Posterior cingulate gyrus (tissue), 11 donors: ENCODE data around the gene ADSL.
A peak's percentile ranks its signal among the peaks of the same experiment; 100 is the strongest.
"Not testable (repeated sequence)": the region's sequence is repeated elsewhere in the genome, so short reads cannot be mapped to it uniquely, and the experiment has no call there.

Experiments
- DNase-seq, 10 donors: peaks; one replicate each; pipeline versions ENCODE4 v3.0.0 to v3.0.0-alpha.2; 2020 to 2021; ENCODE audit warnings: mixed read lengths in 3 of 10
- intact Hi-C: fragments of 100-400 bp; cut with DNase I; formaldehyde crosslinking; loops from one replicate; pipeline ENCODE4 v1.15.1; 2023

ADSL gene

DNA sequence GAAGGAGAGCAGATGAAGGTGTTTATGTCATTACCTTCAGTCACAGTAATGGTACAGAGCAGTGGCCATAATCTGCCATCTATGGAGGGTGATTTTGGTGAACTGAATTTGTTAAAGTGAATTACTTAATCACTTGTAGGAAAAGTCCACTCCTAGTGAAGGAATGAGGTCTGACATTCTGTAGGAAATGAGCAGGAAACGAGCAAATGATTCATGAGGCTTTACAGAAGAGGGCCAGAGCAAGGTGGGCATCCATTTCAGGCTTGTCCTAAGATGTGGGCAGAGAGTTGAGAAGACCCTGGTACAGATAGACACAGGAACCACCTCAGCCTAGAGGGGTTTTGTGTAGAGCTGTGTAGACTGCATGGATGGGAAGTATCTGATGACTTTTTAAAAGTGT, 18.1 kb downstream of the ADSL start:
- no peak for DNase-seq
- intact Hi-C loops = no loop called here

DNA sequence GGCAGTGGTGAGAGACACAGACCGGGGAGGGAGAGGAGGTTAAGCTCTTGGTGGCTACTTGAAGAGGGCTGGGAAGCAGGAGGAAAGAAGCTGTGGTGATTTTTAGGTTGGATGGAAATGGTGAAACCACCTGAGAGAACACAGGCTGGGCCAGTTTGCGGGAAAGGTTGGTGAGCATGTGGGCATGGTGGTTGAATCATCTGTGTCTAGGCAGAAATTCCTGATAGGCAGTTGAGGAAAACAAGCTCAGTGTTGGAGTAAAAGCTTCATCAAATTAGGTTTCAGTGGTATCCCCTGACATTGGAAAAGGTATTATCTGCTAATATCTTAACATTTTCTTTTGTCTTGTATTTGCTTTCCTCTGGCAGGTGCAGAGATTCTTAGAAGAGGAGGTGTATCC, 19.8 kb downstream of the ADSL start:
- DNase-seq = no peak
- intact Hi-C loops = no loop called here

DNA sequence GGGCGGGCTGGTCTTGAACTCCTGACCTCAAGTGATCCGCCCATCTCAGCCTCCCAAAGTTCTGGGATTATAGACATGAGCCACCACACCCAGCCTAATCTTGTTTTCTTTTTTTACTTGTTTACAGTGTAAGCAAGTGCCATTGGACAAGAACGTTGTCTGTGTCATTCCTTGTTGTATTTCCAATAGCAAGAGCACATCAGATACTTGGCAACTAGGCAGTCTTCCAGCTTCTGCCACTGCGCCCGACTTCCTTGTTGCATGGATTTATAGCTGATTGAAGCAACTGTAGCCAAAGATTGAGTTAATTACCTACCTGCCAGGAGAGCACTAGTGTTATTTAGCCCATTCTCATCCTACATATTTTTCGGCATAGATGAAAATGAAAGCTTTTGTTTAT, 21.0 kb downstream of the ADSL start:
- intact Hi-C loops = no loop called here
- no peak for DNase-seq

- intact Hi-C loops = no loop called here
- no peak for DNase-seq
Measured at GRCh38 chr22:40368016-40368415, 21.7 kb downstream of the ADSL start.

DNA sequence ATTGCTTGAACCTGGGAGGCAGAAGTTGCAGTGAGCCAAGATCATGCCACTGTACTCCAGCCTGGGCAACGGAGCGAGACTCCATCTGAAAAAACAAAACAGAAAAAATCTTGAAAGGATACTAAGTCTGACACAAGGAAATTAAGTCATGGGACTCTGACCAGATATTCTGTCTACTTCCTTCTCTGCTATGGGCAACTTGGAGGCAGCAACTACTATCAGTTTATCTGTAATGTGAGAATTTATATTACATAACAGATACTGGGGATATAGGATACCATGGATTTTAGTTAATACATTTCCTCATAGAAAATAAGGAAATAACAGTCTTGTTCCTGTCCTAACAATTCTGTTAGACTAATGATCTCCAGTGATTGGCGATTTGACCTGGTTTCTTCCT, 22.5 kb downstream of the ADSL start:
- intact Hi-C loops = no loop called here
- no peak for DNase-seq

DNA sequence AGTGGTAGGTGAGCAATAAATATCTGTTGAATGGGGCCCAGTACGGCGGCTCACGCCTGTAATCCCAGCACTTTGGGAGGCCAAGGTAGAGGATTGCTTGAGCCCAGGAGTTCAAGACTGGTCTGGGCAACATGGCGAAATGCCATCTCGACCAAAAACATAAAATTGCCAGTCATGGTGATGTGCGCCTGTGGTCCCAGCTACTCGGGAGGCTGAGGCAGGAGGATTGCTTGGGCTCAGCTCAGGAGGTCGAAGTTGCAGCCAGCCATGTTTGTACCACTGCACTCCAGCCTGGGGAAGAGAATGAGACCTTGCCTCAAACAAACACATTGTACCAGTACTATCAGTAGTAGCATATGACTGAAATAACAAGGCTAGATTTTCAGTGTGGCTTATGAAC, 28.3 kb downstream of the ADSL start:
- intact Hi-C loops = no loop called here

GRCh38 chr22:40376149-40376548, 29.8 kb downstream of the ADSL start:
- DNase-seq = no peak
- intact Hi-C loops = no loop called here

More for the DNA sequence above, 28.3 kb downstream of the ADSL start:
- DNase-seq = no peak

- intact Hi-C loops = no loop called here
- DNase-seq = no peak
Measured at GRCh38 chr22:40377931-40378330, 31.6 kb downstream of the ADSL start.

DNA sequence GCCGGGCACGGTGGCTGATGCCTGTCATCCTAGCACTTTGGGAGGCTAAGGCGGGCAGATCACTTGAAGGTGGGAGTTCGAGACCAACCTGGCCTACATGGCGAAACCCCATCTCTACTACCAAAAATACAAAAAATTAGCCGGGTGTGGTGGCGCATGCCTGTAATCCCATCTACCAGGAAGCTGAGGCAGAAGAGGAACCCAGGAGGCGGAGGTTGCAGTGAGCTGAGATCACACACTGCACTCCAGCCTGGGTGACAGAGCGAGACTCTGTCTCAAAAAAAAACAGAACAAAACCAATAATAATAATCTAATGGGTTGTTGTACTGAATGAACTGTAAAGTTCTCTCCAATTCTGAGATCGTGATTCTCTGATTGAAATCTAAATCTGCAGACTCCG, 32.1 kb downstream of the ADSL start:
- DNase-seq, intact Hi-C loops: not testable (repeated sequence)

DNA sequence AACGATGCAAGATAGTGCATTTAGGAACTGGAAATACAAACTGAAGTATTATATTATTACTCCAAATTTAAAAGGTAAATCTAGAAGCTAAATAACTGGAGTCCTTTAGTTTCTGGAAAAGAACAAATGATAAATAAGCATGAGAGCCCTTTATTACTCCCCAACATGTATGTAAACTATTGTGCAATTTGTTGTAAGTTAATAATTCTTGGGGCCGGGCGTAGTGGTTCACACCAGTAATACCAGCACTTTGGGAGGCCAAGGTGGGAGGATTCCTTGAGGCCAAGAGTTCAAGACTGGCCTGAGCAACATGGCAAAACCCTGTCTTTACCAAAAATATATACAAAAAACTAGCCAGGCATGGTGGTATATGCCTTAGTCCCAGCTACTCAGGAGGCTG, 35.2 kb downstream of the ADSL start:
- intact Hi-C loops = no loop called here
- DNase-seq = no peak

DNA sequence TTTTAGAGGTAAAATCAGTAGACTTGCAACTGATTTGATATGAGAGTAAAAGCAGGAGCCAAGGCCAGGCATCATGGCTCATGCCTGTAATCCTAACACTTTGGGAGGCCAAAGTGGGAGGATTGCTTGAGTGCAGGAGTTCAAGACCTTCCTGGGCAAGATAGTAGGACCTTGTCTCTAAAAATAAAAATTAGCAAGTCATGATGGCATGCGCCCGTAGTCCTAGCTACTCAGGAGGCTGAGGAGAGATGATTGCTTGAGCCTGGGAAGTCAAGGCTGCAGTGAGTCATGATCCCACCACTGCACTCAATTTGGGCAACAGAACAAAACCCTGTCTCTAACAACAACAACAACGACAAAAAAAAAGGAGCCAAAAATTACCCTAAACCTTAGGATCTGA, 37.6 kb downstream of the ADSL start:
- DNase-seq = no peak
- intact Hi-C loops = no loop called here

DNA sequence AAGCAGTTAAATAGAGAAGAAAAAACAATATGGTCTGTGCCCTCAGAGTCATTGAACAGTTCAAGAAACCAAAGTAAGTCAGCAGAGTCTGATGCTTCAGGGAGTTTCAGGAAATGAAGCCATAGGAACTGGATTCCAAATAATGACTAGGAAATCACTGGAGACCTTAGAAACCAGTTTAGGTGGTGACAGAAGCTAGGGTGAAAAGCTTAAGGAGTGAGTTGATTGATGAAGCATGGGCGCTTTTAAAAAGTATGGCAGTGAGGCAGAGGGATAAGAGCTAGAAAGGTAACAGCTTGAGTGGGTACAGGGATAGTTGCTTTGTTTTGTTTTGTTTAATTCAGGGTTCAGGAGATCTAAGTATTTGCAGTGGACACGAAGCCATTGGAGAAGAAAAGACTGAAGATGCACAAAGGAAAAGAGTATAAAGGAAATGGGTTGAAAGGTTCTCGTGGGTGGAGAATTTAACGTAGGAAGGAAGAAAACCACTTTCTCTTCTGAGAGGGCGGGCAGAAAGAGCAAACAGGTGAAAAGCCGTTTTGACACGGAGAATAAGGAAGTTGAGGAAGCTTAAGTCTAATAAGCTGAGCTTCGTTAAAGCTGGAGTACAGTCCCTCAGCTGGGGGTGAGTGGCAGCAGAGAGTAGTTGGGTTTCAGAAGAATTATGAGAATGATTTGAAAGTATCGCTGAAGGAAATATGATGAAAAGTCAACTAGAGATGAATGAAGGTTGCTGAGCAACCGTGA, 38.9 kb downstream of the ADSL start:
- intact Hi-C loops = no loop called here

GRCh38 chr22:40387746-40388145, 41.4 kb downstream of the ADSL start:
- intact Hi-C loops = no loop called here

More for the DNA sequence above, 38.9 kb downstream of the ADSL start:
- no peak for DNase-seq

GRCh38 chr22:40388231-40388630, 41.9 kb downstream of the ADSL start:
- DNase-seq = no peak
- intact Hi-C loops = no loop called here

More at GRCh38 chr22:40387746-40388145, 41.4 kb downstream of the ADSL start:
- DNase-seq = no peak

GRCh38 chr22:40391417-40391816, 45.1 kb downstream of the ADSL start:
- intact Hi-C loops = no loop called here
- DNase-seq = no peak

DNA sequence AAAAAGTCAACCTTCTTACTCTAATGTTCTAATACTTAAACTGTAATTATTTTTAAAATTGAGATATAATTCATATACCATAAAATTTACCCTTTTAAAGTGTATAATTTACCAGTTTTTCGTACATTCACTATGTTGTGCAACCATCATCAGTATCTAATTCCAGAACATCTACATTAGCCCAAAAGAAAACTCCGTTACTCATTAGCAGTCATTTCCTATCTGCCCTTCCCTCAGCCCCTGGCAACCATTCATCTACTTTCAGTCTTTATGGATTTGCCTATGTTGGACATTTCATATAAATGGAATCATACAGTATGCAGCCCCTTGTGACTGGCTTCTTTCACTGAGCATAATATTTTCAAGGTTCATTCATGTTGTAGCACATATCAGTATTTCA, 46.3 kb downstream of the ADSL start:
- intact Hi-C loops = no loop called here

GRCh38 chr22:40394607-40395006, 48.3 kb downstream of the ADSL start:
- no peak for DNase-seq
- intact Hi-C loops = no loop called here

More for the DNA sequence above, 46.3 kb downstream of the ADSL start:
- no peak for DNase-seq

DNA sequence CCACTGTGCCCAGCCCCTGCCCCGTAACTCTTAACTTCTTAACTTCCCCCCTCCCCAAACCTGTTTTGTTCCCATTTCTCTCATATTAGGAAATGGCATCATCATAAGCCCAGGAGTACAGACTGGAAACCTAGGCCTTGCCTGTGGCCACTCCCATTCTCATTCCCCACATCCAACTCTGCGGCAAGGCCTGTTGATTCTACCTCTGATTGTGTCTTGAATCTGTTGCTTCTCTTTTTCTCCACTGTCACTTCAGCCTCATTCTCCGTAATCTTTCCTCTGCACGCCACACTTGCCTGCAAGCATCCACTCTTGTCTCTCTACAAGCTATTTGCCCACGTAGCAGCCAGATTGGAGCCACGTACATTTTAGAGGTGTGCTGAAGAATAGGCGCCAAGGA, 49.3 kb downstream of the ADSL start:
- no peak for DNase-seq
- intact Hi-C loops = no loop called here

DNA sequence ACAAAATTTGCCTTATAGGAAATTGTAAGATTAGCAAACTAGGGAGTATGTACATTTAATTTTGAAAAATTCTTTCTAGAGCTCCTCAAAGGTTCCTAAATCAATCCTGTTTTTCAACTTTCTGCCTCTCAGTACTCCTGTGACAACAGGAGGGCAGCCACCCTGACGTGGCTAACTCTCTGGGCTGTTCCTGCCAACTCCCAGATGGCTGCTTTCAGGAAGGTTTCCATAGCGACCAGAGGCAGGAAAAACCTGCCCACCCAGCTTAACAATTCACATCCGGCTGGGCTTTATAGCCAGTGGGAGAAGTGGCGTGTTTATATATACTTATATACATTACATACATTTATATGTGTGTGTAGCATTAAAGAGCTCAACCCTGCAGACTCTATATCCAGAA, 50.6 kb downstream of the ADSL start:
- peak in 4 of 10 donors; percentile 29 to 85 (median 82) for DNase-seq

DNA sequence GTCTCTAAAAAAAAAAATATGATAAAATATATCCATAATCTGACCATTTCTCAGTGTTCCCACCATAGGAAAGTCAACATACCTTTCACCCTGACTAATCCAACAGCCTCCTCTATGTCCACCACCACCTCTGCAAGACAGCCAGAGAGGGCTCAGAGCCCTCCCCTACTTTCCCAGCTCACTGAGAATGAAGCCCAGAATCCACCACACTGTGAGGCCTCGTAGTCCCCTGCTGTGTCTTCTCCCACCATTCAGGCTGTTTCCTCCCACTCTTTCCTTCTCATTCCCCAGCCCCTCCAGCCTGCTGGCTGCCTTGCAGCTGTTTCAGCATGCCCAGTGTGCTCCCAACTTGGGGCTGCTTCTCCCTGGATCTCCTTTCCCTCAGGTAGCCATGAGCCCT, 51.1 kb downstream of the ADSL start:
- intact Hi-C loops = no loop called here
- peak in 2 of 10 donors; percentile 51 to 59 for DNase-seq

More for the DNA sequence above, 50.6 kb downstream of the ADSL start:
- intact Hi-C loops = no loop called here

DNA sequence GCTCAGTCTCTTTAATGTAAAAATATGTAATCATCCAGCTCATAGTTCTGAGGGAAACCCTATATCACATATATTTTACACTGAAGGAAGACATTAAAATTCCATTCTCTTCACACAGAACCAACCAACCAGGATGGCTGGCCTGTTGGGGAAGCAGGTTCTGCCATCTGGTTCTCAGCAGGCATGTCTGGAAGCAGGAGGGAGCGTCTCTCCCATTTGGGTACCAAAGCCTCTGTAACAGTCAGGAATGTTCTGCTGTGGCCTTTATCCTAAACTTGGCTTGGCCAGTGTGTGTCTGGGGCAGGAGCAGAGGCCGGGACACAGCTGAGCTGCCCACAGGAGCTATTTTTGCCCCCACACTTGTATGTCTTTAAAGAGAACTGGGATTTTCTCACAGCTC, 53.3 kb downstream of the ADSL start:
- intact Hi-C loops = no loop called here
- peak in 2 of 10 donors; percentile 67 to 80 for DNase-seq

GRCh38 chr22:40400159-40400558, 53.9 kb downstream of the ADSL start:
- DNase-seq = peak in 1 of 10 donors; percentile 59
- intact Hi-C loops = no loop called here

- DNase-seq = peak in 1 of 10 donors; percentile 31
Measured at GRCh38 chr22:40401532-40401931, 55.2 kb downstream of the ADSL start.

More at GRCh38 chr22:40401532-40401931, 55.2 kb downstream of the ADSL start:
- intact Hi-C loops = no loop called here
